PFSK-1 (cell line): ENCODE results near the gene DSC2.

Source experiments
- FOXP2 ChIP-seq: optimal IDR thresholded peaks from 2 replicates; pipeline ENCODE3; 2011; ENCODE audit warnings: borderline replicate concordance, control low read depth, inconsistent platforms; ENCODE audit not compliant: insufficient read depth; ENCODE audit errors: extremely low read length, extremely low read depth
- POLR2AphosphoS5 ChIP-seq: IDR thresholded peaks from 2 replicates; pipeline ENCODE4 v1.6.1; 2012; ENCODE audit warnings: low read depth, mild to moderate bottlenecking, control low read depth, low read length, moderate library complexity
- REST ChIP-seq, 2 experiments: IDR thresholded peaks; 2 replicates each; pipeline versions ENCODE4 v1.6.1 to v1.8.0; 2011 to 2012; ENCODE audit warnings: low read depth in 2 of 2, low read length in 2 of 2, control low read depth in 1 of 2, inconsistent platforms in 1 of 2, mild to moderate bottlenecking in 1 of 2, moderate library complexity in 1 of 2; ENCODE audit not compliant: insufficient read depth in 1 of 2
- SIN3A ChIP-seq: IDR thresholded peaks from 2 replicates; pipeline ENCODE4 v1.6.1; 2012; ENCODE audit warnings: mild to moderate bottlenecking, low read length, moderate library complexity, borderline replicate concordance; ENCODE audit not compliant: insufficient read depth
- TAF1 ChIP-seq: IDR thresholded peaks from 2 replicates; pipeline ENCODE4 v1.6.1; 2012; ENCODE audit warnings: low read length, control low read depth, borderline replicate concordance; ENCODE audit not compliant: insufficient read depth

The DSC2 gene

DNA sequence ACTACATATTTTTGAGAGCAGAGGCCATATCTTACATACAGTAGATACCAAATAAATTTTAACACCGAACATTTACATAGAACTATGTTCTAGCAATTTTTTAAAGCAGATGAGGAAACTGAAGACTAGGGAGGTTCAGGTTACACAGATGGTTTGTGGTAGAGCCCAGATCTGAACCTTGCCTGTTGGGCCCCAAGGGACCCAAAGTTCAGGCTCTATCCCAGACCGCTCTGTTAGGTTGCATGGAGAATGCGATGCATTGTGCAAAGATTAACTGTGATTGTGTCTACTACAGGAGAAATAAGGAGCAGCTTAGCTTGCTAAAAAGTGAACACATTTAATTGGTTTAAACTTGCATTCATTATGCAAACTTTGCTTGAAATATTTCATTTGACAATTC, 43.3 kb downstream of the DSC2 start:
- TF ChIP-seq POLR2AphosphoS5 (no peak), FOXP2 (no peak), TAF1 (no peak), REST (IDR thresholded peaks at IDR 0.05; ENCODE audit: insufficient read depth in 1 of 2, low read depth in 2 of 2, low read length in 2 of 2) (no peak), SIN3A (no peak)

DNA sequence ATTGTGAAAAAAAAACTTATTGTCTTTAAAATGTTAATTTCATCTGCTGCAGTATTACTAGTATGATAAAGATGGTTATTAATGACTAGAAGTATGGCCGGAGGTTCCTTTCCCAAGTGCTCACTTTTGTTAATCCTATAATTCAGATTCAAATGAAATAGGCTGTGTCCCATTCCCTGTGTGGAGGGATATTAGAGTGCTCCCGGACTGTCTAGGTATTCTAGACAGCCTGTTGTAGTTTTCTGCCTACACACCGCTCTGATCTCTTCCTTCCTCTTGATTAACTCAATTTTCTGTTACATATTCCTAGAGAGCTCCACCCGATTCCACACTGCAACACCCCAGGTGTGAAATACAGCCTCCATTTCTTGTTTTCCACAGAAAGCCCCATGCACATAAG, 44.3 kb downstream of the DSC2 start:
- TF ChIP-seq SIN3A (no peak), TAF1 (no peak), POLR2AphosphoS5 (no peak), REST (IDR thresholded peaks at IDR 0.05; ENCODE audit: insufficient read depth in 1 of 2, low read depth in 2 of 2, low read length in 2 of 2) (no peak), FOXP2 (no peak)

DNA sequence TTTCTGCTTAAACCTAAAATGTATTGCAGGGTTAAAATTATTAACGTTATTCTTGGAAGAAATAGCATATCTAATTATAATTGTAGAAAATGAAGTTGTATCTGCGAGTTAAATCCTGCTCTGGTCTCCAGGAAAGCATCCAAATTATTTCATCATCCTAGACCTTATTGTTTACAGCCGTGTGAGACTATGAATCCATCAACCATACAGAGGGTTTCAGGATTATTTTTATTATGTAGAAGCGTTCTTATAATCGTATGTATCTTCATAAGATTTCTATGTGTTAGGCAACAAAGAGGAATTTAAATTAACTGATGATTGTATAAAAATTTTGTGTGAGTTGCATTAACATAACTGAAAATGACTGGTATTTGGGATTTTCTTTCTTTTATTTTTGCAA, 45.2 kb downstream of the DSC2 start:
- TF ChIP-seq FOXP2 (no peak), SIN3A (no peak), TAF1 (no peak), REST (IDR thresholded peaks at IDR 0.05; ENCODE audit: insufficient read depth in 1 of 2, low read depth in 2 of 2, low read length in 2 of 2) (no peak), POLR2AphosphoS5 (no peak)

DNA sequence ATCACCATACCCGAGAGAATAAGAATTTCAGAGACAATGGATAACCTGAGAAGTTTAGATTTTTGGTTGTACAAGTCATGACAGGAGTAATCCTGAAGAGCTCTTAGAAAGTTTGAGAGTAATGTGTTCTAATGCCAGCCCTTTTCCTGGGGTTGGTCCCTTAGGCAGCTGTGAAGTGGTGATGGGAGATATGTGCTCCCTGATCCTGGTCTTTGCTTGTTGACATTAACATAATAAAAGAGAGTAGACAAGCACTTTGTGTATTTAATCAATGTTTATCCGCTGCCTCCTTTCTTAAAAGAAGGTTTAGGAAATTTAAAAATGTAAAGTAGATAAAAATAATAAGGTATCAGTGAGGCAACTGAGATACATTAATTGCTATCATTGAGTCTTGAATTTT, 45.9 kb downstream of the DSC2 start:
- TF ChIP-seq FOXP2, result no peak
- TF ChIP-seq SIN3A, result no peak
- TF ChIP-seq TAF1, result no peak
- no peak for TF ChIP-seq POLR2AphosphoS5
- no peak for TF ChIP-seq REST (IDR thresholded peaks at IDR 0.05; ENCODE audit: insufficient read depth in 1 of 2, low read depth in 2 of 2, low read length in 2 of 2)

GRCh38 chr18:31050635-31051034, 51.6 kb downstream of the DSC2 start:
- TF ChIP-seq POLR2AphosphoS5 (no peak), REST (IDR thresholded peaks at IDR 0.05; ENCODE audit: insufficient read depth in 1 of 2, low read depth in 2 of 2, low read length in 2 of 2) (no peak), TAF1 (no peak), FOXP2 (no peak), SIN3A (no peak)
